ENCODE results near the gene PNPO.

PNPO gene

GRCh38 chr17:47993031-47993564 is 51.7 kb downstream of the PNPO start:
- H3K36me3 ChIP-seq: no peaks in the 10 kb centered on the region
- TF ChIP-seq, protein P1, sequence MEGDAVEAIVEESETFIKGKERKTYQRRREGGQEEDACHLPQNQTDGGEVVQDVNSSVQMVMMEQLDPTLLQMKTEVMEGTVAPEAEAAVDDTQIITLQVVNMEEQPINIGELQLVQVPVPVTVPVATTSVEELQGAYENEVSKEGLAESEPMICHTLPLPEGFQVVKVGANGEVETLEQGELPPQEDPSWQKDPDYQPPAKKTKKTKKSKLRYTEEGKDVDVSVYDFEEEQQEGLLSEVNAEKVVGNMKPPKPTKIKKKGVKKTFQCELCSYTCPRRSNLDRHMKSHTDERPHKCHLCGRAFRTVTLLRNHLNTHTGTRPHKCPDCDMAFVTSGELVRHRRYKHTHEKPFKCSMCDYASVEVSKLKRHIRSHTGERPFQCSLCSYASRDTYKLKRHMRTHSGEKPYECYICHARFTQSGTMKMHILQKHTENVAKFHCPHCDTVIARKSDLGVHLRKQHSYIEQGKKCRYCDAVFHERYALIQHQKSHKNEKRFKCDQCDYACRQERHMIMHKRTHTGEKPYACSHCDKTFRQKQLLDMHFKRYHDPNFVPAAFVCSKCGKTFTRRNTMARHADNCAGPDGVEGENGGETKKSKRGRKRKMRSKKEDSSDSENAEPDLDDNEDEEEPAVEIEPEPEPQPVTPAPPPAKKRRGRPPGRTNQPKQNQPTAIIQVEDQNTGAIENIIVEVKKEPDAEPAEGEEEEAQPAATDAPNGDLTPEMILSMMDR (IDR thresholded peaks at IDR 0.05): no peak
- intact Hi-C loops (cut with DNase I; ENCODE audit: low total_unique reads): no loop called here

GRCh38 chr17:47993964-47994363 is 52.6 kb downstream of the PNPO start:
- no peak overlapping the region for H3K4me3 ChIP-seq
- H3K27me3 ChIP-seq: peaks cover 0 to 45% of the 10 kb centered on the region in 2 donors
- TF ChIP-seq, protein P1 (IDR thresholded peaks at IDR 0.05): no peak
- H3K36me3 ChIP-seq: no peaks in the 10 kb centered on the region
- DNase-seq: no peak
- no peaks in the 10 kb centered on the region for H3K4me1 ChIP-seq
- no peak overlapping the region for H3K27ac ChIP-seq
- intact Hi-C loops (cut with DNase I; ENCODE audit: low total_unique reads): no loop called here
- H3K9me3 ChIP-seq: no peaks in the 10 kb centered on the region

More at GRCh38 chr17:47993031-47993564, 51.7 kb downstream of the PNPO start:
- Histone ChIP-seq H3K4me1 (no peaks in the 10 kb centered on the region), H3K27me3 (peaks cover 0 to 43% of the 10 kb centered on the region in 2 donors), H3K27ac (no peak overlapping the region), H3K4me3 (no peak overlapping the region), H3K9me3 (no peaks in the 10 kb centered on the region)
- DNase-seq: no peak

DNA sequence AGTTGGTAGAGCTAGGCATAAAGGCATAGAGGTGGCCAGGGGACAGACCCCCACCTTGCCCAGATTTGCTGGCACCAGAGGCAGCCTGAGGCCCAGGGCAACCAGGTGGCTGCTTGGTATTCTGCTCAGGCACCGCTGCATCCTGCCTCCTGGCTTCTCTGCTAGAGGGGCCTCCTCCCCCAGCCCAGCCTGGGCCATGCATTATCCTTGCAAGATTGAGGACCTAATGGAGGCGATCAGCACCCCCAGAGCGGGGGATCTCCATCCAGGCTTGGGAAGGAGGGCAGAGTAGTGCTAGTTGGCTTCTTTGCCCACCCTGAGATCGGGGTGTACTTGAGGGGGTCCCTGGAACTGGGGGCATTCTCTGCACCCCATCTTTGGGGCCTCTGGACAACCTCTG is 53.4 kb downstream of the PNPO start:
- intact Hi-C loops (cut with DNase I; ENCODE audit: low total_unique reads): no loop called here
- no peak for DNase-seq
- Histone ChIP-seq H3K9me3 (no peaks in the 10 kb centered on the region), H3K27me3 (peaks cover 0 to 45% of the 10 kb centered on the region in 2 donors), H3K4me1 (no peaks in the 10 kb centered on the region), H3K27ac (no peak overlapping the region), H3K36me3 (no peaks in the 10 kb centered on the region), H3K4me3 (no peak overlapping the region)
- TF ChIP-seq, protein P1 (IDR thresholded peaks at IDR 0.05): no peak

- intact Hi-C loops (cut with DNase I; ENCODE audit: low total_unique reads): no loop called here
- H3K36me3 ChIP-seq: no peaks in the 10 kb centered on the region
- no peak for DNase-seq
Observed at GRCh38 chr17:47995241-47995935, 54.0 kb downstream of the PNPO start.

DNA sequence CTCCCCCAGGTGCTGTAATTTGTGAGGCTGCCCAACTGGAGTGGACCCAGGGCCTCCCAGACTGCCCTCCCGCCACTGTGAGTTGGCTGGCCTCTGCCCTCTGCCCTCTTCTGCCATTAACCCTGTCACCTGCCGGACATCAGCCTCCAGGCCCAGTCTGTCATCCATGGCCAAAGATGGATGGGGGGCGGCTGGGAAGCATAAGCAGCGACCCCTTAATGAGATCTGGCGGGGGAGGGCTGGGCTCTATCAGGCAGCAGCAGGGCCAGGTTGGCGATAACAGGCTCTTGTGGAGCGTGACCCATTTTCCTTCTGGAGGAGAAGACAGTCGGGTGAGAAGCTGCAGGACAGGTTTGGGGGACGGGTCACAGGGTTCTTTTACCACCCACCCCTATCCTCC is 54.8 kb downstream of the PNPO start:
- intact Hi-C loops (cut with DNase I; ENCODE audit: low total_unique reads): no loop called here
- H3K36me3 ChIP-seq: no peaks in the 10 kb centered on the region
- H3K4me3 ChIP-seq: no peak overlapping the region
- no peak overlapping the region for H3K27ac ChIP-seq
- no peaks in the 10 kb centered on the region for H3K9me3 ChIP-seq
- DNase-seq: no peak
- TF ChIP-seq, protein P1 (IDR thresholded peaks at IDR 0.05): no peak
- H3K4me1 ChIP-seq: no peaks in the 10 kb centered on the region
- peaks cover 0 to 47% of the 10 kb centered on the region in 2 donors for H3K27me3 ChIP-seq

More at GRCh38 chr17:47995241-47995935, 54.0 kb downstream of the PNPO start:
- Histone ChIP-seq H3K9me3 (no peaks in the 10 kb centered on the region), H3K4me1 (no peaks in the 10 kb centered on the region), H3K4me3 (no peak overlapping the region), H3K27me3 (peaks cover 0 to 48% of the 10 kb centered on the region in 2 donors), H3K27ac (no peak overlapping the region)
- TF ChIP-seq, protein P1 (IDR thresholded peaks at IDR 0.05): no peak

Measured in tibial artery (tissue), 4 donors.